Thoracic aorta (tissue), 2 donors: ENCODE results near the gene RNF222. TPM values are rescaled to one million over a fixed set of nuclear protein-coding genes. Genes with fewer than 3 reads are reported as not detected.

ENCODE experiments used
- ATAC-seq: fragments of 150-250 bp; one replicate; pipeline ENCODE4 v1.8.0; 2017; ENCODE audit warnings: low read depth; ENCODE audit not compliant: insufficient number of reproducible peaks, low FRiP score
- DNase-seq: peaks from one replicate; pipeline ENCODE4 v3.0.0-alpha.2; 2020; ENCODE audit warnings: low spot score
- H3K27ac ChIP-seq, 2 donors: fragments of 200-600 bp; sonication (generic); 1 replicate in 1 of 2; 2 replicates in 1 of 2; pipeline ENCODE4 v1.5.1; 2016; ENCODE audit warnings: mild to moderate bottlenecking in 2 of 2, moderate library complexity in 2 of 2
- H3K27me3 ChIP-seq: fragments of 200-600 bp; sonication (generic); replicated peaks from 2 replicates; pipeline ENCODE4 v1.6.0; 2016; ENCODE audit warnings: mild to moderate bottlenecking; ENCODE audit not compliant: insufficient read depth
- H3K36me3 ChIP-seq: fragments of 200-600 bp; sonication (generic); one replicate; pipeline ENCODE4 v1.5.1; 2016
- H3K4me1 ChIP-seq, 2 donors: fragments of 200-600 bp; sonication (generic); 1 replicate in 1 of 2; 2 replicates in 1 of 2; pipeline versions ENCODE4 v1.5.1 to v1.6.0; 2016; ENCODE audit warnings: low read depth in 2 of 2, mild to moderate bottlenecking in 1 of 2; ENCODE audit not compliant: control insufficient read depth in 1 of 2
- H3K4me3 ChIP-seq: fragments of 200-600 bp; sonication (generic); 2 replicates; pipeline ENCODE4 v1.5.1; 2016; ENCODE audit warnings: mild to moderate bottlenecking
- H3K9me3 ChIP-seq: fragments of 200-600 bp; sonication (generic); 2 replicates; pipeline ENCODE4 v1.5.1; 2016
- total RNA-seq, 2 donors: library from RNA; depleted of rRNA; stranded (reverse); fragments of >200 nt; gene quantifications; one replicate each; pipeline versions ENCODE4 v1.1.0 to v1.2.3, GENCODE V29; 2016
- TF ChIP-seq, protein P1 (sequence below): fragments of 200-600 bp; sonication (generic); IDR thresholded peaks from one replicate; pipeline ENCODE4 v1.5.1; 2019; ENCODE audit warnings: antibody characterized with exemption

The RNF222 gene
- total RNA-seq, 2 donors from 2014 or later, result 0.56 TPM; not detected in 1

DNA sequence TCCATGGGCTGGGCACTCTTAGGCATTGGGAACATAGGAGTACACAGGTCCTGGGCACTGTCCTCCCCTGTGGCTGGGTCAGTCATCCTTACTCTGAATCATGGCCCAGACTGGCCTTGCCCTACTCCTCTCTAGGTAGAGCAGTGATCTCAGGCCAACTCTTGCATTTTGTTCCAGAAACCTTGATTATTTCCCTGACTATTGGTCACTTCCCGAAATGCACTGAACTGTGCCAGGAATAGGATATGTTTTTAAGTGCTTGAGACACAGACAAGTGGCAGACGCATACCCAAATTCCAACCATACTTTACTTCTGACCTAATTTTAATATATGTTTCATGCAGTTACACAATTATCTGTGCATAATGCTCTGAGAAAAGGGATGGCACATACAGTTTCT is 31.4 kb downstream of the RNF222 start:
- TF ChIP-seq, protein P1, sequence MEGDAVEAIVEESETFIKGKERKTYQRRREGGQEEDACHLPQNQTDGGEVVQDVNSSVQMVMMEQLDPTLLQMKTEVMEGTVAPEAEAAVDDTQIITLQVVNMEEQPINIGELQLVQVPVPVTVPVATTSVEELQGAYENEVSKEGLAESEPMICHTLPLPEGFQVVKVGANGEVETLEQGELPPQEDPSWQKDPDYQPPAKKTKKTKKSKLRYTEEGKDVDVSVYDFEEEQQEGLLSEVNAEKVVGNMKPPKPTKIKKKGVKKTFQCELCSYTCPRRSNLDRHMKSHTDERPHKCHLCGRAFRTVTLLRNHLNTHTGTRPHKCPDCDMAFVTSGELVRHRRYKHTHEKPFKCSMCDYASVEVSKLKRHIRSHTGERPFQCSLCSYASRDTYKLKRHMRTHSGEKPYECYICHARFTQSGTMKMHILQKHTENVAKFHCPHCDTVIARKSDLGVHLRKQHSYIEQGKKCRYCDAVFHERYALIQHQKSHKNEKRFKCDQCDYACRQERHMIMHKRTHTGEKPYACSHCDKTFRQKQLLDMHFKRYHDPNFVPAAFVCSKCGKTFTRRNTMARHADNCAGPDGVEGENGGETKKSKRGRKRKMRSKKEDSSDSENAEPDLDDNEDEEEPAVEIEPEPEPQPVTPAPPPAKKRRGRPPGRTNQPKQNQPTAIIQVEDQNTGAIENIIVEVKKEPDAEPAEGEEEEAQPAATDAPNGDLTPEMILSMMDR, result no peak
- Histone ChIP-seq H3K9me3 (no peaks in the 10 kb centered on the region), H3K36me3 (peaks cover 17% of the 10 kb centered on the region), H3K4me3 (no peak overlapping the region), H3K4me1 (no peaks in the 10 kb centered on the region), H3K27me3 (no peaks in the 10 kb centered on the region), H3K27ac (no peak overlapping the region)
- ATAC-seq, result no peak
- DNase-seq, result no peak

DNA sequence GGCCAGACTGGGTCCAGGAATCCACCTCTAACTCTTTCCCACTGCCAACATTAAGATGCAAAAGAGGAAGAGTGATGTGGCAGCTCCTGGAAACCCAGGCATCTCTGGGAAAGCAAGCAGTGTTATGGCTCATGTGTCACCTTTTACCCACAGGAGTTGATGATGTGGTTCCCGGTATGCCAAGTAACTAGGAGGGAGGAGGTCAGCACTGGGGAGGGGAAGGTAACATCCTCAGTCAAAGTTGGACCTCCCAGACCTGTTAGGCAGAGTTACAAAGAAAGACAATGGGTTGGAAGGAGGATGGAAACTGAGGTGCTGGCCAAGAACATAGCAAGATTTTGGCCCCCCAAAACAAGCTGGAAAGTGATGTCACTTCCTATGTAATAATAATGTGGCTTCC is 32.5 kb downstream of the RNF222 start:
- Histone ChIP-seq H3K36me3 (peaks cover 16% of the 10 kb centered on the region), H3K4me3 (no peak overlapping the region), H3K4me1 (no peaks in the 10 kb centered on the region), H3K9me3 (no peaks in the 10 kb centered on the region), H3K27me3 (no peaks in the 10 kb centered on the region), H3K27ac (no peak overlapping the region)
- no peak for ATAC-seq
- no peak for DNase-seq
- TF ChIP-seq, protein P1, result no peak

DNA sequence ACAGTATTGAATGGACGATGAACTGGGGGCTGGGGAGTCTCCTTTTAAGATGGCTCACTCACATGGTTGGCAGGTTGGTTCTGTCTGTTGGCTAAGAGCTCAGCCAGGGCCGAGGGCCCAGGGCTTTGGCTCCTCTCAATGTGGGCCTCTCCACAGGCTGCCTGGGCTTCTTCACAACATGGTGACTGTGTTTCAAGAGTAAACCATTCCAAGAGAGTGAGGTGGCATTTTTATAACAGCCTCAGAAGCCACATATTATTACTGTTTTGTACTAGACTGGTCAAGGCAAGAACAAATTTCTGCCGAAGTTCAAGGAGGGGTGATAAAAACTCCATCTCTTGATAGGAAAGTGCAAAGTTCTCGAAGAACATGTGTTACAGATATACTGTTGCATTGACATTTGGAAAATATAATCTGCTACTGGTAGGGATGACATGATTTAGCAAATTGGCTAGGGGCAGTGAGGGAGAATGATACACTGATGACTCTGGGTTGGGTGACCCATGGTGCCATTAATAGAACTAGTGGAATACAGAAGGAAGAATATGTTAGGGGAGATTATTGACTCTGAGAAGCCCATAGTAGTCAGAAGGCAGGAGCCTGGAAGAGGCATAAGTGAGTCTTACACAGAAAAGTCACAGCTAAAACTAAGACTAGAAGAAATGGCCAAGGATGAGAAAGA is 34.8 kb downstream of the RNF222 start:
- Histone ChIP-seq H3K4me1 (no peaks in the 10 kb centered on the region), H3K27me3 (no peaks in the 10 kb centered on the region), H3K9me3 (no peaks in the 10 kb centered on the region), H3K27ac (no peak overlapping the region), H3K36me3 (peaks cover 4% of the 10 kb centered on the region), H3K4me3 (no peak overlapping the region)
- TF ChIP-seq, protein P1, result no peak
- no peak for ATAC-seq
- DNase-seq, result no peak

DNA sequence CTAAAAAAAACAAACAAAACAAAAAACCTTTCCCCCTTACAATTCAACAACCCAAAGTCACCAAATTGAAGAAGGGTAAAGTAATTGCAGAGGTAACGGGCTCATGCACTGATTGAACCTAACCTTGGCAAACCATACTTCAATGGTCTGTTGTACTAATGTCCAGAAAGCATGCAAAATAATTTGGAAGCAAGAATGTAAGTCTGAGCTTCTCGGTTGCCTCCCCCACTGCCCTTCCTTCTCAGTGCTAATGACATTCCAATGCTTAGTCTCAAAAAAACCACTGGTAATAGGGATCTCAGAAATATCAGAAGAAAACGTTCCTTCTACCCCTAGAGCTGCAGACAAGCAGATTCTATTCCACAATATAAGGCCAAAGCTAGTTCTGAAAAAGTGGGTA is 36.9 kb downstream of the RNF222 start:
- TF ChIP-seq, protein P1, result no peak
- DNase-seq (no peak), ATAC-seq (no peak)
- Histone ChIP-seq H3K27ac (no peak overlapping the region), H3K4me1 (no peaks in the 10 kb centered on the region), H3K36me3 (peaks cover 4% of the 10 kb centered on the region), H3K27me3 (no peaks in the 10 kb centered on the region), H3K4me3 (no peak overlapping the region), H3K9me3 (no peaks in the 10 kb centered on the region)

DNA sequence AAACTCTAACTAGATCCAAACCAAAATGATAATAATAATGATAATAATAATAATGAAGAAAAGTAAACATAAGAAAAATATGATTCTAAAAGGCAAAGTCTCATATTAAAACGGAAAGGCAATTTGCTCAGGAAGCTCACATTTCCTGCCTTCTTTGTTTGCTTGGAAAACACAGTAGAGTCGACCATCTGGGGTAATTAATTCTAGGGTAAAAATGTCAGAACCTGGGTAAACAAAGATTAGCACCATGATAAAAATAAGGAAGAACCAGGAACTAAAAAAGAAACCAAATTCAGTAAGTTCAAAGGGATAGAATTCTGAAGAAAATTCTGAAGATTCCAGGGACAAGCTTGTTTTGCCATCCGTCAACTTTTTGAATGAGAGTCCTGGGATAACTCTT is 37.4 kb downstream of the RNF222 start:
- peaks cover 4% of the 10 kb centered on the region for H3K36me3 ChIP-seq
- no peaks in the 10 kb centered on the region for H3K9me3 ChIP-seq
- DNase-seq, result no peak
- no peaks in the 10 kb centered on the region for H3K27me3 ChIP-seq
- TF ChIP-seq, protein P1, result no peak
- ATAC-seq, result no peak
- H3K4me3 ChIP-seq, result no peak overlapping the region
- H3K27ac ChIP-seq, result no peak overlapping the region
- no peaks in the 10 kb centered on the region for H3K4me1 ChIP-seq
